Right renal pelvis (tissue), 4 donors: Measurements from ENCODE around the gene RAB23. TPM values are rescaled to one million over a fixed set of nuclear protein-coding genes. Genes with fewer than 3 reads are reported as not detected.
A peak's percentile ranks its signal among the peaks of the same experiment; 100 is the strongest.

ENCODE experiments used
- DNase-seq, 4 donors: peaks; one replicate each; pipeline ENCODE4 v3.0.0-alpha.2; 2013; ENCODE audit warnings: low read depth in 4 of 4, low spot score in 3 of 4, missing footprints in 1 of 4
- polyA plus RNA-seq, 4 donors: library from polyadenylated mRNA; unstranded; fragments of 120-200 nt; gene quantifications; one replicate each; pipeline ENCODE4 v1.2.1, GENCODE V29; 2013; ENCODE audit not compliant: insufficient read length in 4 of 4

The RAB23 gene
- polyA plus RNA-seq = 10 to 100 TPM; 37.4 to 48.1 (median 46.0) TPM

DNA sequence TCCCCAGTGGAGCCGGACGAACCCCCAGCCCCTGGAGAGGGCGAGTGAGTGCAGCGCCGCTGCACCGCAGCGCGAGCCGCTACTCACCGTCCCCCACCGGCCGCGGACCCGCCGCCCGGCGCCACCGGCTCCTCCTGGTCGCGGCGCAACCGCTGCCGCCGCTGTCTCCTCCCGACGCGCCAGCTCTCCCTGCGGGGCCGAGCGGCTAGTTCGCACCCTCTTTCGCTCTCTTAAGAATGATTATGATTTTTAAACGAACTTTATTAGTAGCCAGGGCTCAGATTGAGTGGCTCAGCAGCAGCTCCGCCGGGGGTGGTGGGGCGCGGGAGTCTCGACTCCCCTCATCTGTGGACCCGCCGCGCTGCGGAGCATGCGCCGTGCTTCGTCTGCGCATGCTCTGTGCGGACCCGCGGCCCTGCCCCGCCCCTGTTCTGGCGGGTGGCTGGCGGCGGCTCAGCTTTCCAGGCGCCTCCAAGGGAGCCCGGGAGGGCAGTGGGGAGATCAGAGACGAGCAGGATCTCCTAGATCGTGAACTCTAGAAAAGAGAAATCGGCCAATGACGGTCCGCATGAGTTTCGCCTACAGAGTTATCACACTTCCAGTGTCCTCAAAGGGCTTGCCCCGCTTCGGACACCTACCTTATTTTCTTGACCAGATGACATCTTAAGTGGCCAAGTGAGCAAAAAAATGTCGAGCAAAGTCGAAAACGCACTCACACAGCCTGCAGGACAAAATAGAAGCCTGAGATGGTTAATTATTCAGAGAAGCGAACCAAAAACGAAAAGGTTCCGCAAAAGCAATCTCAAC lies at the start of gene RAB23:
RAB23 (minus strand) TSS at position 372 of the 807 bp plus-strand sequence. CDS start 11,927 bp downstream, outside the sequence.
- DNase-seq = peak; percentile 78 to 85 (median 83)

DNA sequence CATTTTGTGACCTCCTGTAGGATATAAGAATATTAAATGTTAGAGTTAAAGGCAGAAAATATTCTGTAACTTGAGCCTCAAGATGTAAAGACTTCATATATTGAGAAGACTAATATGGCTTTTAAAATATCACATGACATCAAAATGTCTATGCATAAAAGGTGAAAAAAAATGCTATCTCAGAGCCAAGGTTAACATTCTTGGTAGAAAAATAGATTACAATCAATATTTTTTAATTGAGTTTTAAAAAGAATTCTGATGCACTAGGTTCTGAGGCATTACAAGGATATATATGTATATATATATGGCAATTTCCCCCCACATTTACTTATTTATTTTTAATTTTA lies 46.2 kb upstream of the RAB23 start:
- no peak for DNase-seq

DNA sequence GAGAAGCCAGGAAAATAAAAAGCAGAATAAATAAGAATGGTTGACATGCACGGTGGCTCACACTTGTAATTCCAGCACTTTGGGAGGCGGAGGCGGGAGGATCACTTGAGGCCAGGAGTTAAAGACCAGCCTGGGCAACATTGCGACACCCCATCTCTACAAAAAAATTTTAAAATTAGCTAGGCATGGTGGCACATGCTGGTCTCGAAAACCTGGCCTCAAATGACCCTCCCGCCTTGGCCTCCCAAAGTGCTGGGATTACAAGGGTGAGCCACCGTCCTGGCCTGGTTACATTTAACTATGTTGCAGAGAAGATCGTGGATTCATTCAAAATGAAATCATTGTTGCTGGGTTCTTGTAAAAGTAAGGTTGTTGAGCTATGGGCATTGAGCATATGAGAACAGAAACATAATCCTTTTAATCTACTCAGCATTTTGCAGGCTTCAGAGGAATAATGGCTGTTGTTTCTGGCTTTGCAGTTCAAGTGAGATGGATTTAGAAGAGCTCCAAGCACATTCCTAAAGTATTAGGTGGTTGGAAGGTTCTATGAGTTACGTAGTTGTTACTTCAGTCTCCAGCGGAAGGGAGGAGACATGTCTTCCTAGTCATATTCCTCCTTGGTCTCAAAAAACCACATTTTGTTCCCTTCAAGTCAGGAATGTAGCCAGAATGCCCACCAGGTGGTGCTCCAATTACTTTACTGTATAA lies 45.6 kb upstream of the RAB23 start:
- DNase-seq = no peak

DNA sequence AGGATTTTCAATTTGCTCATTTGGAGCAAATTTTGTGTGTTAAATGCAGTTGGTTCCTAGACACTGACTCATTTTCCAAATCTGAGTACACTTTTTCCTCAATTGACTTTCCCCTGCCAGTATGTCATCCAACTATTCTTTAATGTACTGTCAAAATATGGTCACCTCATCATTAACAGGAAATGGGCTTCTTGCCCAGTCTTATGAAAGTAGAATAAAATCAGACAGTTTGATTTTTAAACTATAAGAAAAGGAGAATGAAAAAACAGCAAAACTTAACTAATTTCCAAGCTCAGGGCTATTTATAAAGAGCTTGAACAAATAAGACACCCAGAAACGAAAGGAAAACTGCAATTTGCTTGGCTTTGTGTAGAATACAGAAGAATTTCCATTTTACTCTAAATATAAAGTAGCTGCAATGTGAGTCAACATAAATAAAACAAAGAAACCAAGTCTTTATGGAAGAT lies 43.7 kb upstream of the RAB23 start:
- DNase-seq = no peak

DNA sequence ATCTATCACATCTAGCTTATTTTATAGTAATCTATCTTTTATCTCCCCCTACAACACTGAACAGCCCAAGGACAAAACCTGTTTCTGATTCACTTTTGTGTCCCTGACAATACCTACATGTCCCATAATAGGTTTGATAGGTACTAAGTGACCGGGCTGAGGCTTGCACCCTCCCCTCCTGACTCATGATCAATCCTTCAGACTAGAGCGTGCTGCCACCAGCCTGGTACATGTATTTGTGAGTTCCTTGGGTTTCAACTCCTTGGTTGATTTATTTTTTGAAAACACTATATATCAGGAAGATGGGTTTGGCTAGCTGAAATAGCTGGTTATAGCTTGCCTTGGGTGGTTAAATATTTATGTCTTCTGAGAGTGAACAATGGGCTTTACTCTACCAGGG lies 41.6 kb upstream of the RAB23 start:
- no peak for DNase-seq

DNA sequence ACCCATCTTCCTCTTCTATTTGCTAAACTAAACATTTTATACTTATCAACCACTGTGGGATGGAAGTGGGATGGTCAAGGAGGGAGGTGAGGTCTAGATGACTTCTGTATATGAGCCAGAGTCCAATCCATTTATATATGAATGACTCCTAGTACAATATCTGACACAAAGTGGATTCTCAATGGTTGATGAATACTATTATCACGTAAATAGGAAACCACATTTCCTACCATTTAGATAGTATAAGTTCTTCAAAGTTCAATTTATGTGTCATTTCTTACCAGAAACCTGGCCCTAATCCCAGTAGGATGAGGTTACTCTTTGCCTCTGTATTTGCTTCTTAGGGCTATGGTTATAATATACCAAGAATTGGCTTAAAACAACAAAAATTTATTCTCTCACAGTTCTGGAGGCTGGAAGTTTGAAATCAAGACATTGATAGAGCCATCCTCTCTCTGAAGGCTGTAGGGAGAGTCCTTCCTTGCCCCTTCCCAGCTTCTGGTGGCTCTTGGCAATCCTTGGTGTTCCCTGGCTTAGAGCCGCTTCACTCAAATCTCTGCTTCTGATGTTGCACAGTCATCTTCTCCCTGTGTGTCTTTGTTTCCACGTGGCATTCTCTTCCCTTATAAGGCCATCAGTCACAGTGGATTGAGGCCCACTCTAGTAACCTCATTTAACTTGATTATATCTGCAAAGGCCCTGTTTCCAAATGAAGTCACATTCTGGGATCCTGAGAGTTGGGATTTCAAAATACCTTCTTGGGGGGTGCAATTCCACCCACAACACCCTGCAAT lies 41.0 kb upstream of the RAB23 start:
- no peak for DNase-seq

DNA sequence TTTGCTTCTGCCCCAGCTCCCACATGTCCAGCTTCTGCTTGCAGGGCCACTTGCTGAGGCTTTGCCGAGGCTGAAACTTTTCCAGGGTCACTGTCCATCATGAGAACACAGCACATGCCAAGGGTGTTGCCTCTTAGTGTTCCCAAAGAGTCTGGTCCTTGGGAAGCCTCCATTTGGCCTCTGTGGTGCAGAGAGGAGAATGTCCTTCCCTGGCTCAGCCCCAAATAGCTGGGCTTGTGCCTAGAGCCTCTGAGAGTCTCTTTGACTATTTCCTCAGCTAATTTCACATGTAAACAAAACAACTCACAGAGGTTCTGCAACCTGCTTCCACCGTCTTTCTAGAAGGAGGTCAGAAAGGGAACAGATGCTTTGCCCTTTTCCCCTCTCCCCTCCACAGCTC lies 40.4 kb upstream of the RAB23 start:
- no peak for DNase-seq

DNA sequence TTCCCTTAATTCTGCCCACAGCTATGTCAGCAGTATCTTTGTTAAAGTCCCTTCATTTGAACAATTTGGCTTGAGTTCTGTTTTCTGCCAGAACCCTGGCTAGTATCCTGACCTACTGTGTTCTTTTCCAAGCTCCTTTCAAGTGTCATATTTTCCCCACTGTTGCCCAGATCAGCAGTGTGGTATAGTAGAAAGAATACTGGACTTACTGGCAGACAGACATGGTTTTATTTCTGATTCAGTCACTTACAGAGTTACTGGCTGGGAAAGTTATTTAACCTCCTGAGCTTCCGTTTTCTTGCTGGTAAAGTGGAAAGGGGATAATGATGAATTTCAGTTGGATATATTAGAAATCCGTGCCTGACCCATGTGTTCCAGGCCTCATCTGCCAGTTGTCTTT lies 39.8 kb upstream of the RAB23 start:
- DNase-seq = no peak

DNA sequence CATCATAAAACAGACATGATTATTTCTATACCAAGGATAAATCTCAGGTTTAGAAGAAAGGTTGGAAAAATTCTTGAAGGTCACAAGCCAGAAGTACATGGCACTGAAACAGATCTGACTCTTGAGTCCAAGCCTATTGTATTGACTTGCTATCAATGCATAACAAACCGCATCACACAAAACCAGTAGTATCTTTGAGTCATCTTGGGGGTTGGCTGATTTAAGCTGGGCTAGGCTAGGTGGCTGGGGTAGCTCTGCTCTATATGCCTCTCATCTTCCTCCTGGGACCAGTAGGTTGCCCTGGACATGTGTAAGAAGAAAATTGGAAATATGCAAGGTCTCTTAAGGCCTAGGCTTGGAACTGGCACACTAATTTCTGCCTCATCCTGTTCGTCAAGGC lies 37.0 kb upstream of the RAB23 start:
- DNase-seq = no peak

DNA sequence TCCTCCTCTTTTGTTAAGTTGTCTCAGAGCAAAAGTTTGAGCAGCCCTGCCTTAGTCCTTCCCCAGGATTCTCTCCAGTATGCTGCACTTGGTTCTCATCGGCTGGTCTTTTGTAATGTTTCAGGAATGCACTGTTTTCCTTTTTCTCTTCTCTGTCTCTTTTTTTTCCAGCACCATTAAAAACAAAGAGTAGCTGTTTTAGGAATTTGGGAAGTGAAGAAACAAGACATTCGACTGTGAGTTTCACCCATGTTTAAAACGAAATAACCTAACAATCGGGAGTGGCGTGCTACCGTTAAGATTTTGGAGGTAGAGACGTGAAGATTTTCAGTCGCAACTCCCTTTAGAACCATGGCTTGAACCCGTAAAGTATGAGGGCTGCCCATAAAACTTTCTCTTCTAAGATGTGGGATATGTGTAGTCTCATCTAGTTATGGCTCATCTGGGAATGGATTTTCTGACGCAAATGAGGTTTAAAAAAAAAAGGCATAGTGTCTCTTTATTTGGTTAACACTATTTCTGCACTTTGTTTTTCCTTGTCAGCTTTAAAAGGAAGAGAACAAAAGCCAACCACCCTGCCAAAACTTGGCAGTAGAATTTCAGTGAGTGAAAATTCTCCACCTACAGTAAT lies 35.9 kb upstream of the RAB23 start:
- DNase-seq = no peak

DNA sequence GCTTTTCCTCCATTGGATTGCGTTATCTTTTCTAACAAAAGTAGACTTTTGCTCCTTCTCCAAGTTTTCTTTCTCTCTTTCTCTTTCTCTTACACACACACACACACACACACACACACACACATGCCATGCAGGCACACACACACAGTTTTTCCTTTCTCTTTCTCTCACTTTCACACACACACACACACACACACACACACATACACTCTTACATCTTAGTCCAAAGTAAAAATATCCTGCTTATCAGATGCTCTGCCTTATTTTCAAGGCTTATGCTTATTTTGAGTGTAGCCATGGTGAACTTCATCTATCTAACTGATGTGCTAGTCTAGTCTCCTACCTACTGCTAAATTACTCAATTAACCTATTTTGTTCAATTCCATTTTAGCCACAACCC lies 34.4 kb upstream of the RAB23 start:
- no peak for DNase-seq

DNA sequence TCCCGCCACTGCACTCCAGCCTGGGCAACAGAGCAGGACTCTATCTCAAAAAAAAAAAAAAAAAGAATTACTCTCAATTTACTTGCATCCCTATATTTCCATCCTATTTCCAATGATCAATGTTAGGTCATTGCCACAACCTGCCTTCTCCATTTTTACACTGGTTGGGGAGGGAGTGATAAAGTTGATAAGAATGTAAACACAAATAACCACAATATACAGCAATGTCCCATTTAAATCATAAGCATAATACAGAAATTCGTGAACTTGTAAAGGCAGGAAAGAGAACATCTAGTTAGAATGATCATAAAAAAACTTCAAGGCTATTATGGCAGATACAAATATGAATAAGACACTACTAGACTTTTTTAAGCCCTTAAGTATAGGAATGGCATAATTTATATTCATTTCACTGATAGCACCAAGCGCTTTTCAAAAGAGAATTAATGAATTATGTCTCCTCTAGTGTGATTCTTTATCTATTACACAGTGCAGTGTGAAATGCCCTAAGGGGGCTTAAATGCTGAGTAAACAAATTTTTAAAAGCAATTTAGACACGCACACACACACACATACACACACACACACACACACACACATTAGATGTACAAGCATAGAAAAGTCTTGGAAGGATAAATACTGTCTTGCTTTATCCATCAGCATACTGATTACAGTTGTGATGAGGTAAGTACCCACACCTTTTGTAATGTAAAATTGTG lies 33.5 kb upstream of the RAB23 start:
- DNase-seq = no peak

DNA sequence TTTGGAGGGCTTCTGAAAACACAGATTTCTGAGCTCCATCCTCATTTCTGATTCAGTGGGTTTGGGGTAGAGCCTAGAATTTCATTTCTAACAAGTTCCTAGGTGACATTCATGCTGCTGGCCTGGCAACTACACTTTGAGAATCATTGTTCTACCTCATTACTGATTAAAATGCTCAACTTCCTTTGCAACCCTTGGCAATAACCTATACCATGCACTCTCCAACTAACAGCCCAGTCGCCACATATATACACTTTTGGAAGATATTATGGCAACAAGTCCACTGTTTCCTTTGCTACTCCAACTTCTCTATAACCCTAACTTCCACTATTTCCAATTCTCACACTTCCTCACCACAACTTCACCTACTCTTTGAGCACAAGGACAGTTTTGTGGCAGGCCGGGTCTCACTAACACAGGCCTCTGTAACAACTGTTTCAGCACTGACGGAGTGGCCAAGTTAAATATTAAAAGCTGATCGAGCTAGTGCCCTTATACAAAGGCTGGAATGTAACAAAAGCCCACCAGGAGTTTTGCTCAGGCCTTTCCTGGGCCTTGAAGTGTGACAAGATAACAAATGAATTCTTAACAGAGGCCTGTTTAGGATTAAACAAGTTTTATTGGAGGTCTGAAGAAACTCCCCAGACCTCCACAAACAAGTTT lies 32.1 kb upstream of the RAB23 start:
- DNase-seq = peak in 2 of 4 donors; percentile 47 to 50

DNA sequence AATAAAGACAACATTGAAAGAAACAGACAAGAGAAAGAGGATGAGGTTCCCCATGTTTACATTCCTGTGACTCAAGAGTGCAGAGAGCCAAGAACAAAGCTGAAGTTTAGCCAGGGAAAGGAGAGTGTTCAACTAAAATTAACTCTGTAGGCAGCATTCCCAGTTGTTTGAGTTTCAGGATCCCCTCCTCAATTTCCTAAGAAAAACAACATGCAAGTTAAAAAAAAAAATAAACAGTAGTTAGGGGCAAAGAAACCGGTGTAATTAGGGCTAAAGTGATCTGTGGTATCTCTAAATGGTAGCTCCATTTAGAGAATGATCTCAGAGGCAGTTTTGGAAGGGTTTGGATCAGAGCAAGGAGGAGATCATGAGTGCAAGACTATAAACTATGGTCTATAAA lies 30.9 kb upstream of the RAB23 start:
- DNase-seq = no peak

DNA sequence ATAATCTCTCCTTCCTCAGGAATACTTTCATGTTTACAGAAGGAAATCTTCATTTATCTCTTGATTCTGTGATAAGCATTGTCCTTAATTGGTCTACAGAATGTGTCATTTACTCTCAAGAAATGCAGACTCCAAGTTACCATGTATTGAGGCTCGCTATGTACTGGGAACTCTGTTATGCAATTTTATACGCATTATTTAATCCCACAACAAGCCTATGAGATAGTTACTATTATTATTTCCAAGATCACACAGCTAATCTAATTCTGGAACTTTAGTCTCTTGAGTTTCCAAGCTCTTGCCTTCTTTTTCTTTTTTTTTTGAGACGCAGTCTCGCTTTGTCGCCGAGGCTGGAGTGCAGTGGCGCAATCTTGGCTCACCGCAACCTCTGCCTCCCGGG lies 30.0 kb upstream of the RAB23 start:
- DNase-seq = no peak

DNA sequence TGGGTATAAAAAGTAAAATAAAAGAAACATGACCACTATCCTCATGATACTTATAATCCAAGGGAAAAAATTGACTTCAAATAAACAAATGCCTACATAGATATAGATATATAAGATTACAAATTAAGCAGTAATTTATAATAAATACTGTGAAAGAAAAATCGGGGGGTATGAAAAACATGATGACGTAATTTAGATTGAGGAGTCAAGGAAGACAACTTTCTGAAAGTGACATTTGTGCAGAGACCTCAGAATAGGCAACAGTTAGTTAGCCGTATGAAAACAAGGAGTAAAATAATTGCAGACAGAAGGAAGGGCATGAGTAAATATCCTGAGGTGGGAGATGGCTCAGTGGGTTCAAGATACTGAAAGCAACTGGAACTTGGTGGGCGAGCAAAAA lies 28.2 kb upstream of the RAB23 start:
- no peak for DNase-seq

DNA sequence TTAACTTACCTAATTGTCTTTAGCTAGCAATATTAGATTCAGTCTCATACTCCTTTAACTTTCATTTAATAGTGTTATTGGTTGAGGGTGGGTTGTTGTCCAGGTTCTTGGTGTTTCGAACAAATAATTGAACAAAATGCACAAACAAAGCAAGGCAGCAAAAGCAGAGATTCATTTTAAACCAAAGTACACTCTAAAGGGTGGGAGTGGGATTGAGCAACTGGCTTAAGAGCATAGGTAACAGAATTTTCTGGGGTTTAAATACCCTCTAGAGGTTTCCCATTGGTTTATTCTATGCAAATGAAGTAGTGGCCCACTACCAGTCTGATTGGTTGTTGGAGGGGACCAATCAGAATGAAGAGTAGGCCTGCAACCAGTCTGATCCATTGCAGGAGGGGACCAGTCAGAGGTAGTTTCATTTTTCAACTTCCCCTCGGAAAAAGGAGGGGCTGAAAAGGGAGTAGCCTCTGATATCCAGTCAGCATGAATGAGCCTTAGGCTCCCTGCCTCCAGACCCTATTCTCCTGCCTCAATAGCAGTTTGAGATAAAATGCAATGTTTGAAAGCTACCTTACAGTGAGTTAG lies 26.3 kb upstream of the RAB23 start:
- DNase-seq = no peak

DNA sequence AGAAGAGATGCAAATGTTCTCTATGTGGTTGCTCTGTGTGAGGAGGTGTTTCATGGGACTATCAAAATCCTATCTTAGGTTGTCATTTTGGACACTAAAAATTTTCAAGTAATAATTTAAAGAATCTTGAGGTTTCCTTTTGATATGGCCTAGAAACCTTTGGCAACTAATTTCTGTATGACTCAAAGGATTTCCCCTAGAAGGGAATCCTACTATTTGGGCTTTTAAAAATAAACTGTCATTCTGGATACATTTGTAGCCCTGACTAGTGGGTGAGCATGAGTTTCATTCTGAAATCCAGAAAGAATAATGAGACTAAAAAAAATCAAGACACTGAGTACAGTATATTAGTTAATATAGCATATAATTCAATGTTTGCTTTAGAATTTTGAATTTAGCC lies 25.5 kb upstream of the RAB23 start:
- no peak for DNase-seq

DNA sequence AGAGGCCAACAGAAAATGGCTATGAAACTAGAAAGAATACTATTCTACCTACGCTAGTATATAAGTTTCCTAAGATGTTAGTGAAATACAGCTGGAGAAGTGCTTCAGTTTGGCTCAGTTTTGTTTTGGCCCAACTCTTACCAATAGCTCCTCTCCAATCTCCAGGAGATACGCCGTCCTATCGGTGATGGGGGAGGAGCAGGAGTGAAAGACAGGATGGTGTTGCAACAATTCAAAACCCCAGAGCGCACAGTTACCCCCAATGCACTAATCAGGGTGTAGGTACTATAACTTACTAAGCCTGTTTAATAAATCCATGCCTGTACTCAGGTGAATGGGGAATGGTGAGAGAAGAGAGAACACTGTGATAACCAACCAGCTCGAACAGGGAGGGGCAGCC lies 24.2 kb upstream of the RAB23 start:
- DNase-seq = no peak
